Kidney (tissue), 19 donors: ENCODE results near the gene POTEB3. TPM values are rescaled to one million over a fixed set of nuclear protein-coding genes. Genes with fewer than 3 reads are reported as not detected.
A peak's percentile ranks its signal among the peaks of the same experiment; 100 is the strongest.
"Not testable (repeated sequence)": the region's sequence is repeated elsewhere in the genome, so short reads cannot be mapped to it uniquely, and the experiment has no call there.

Experiments
- DNase-seq, 5 donors: peaks; one replicate each; pipeline ENCODE4 v3.0.0-alpha.2; 2013 to 2020
- FAIRE-seq: peaks from 2 replicates; lab custom pipeline; 2012; peaks lifted over from hg19 to GRCh38; lab: Jason Lieb, UNC
- H3K27ac ChIP-seq, 2 donors: one replicate each; pipeline ENCODE4 v1.7.0; 2013; ENCODE audit warnings: low read depth in 2 of 2, low read length in 2 of 2, inconsistent platforms in 1 of 2
- H3K27me3 ChIP-seq: one replicate; pipeline ENCODE4 v1.7.1; 2013; ENCODE audit warnings: low read length, inconsistent platforms; ENCODE audit not compliant: control insufficient read depth, insufficient read depth
- H3K36me3 ChIP-seq, 3 donors: one replicate each; pipeline versions ENCODE4 v1.7.0 to v1.7.1; 2013; ENCODE audit warnings: low read length in 3 of 3, control low read depth in 1 of 3, inconsistent platforms in 1 of 3; ENCODE audit not compliant: insufficient read depth in 3 of 3, control insufficient read depth in 2 of 3
- H3K4me1 ChIP-seq, 3 donors: one replicate each; pipeline versions ENCODE4 v1.7.0 to v1.7.1; 2013; ENCODE audit warnings: low read length in 3 of 3, inconsistent platforms in 1 of 3, low read depth in 1 of 3; ENCODE audit not compliant: control insufficient read depth in 2 of 3, insufficient read depth in 2 of 3
- H3K4me3 ChIP-seq, 3 donors: one replicate each; pipeline versions ENCODE4 v1.7.0 to v1.8.1; 2013; ENCODE audit warnings: low read length in 3 of 3, control low read depth in 1 of 3, inconsistent platforms in 1 of 3
- H3K9ac ChIP-seq, 3 donors: one replicate each; pipeline versions ENCODE4 v1.7.0 to v1.7.1; 2013; ENCODE audit warnings: low read length in 3 of 3, control low read depth in 1 of 3, inconsistent platforms in 1 of 3
- H3K9me3 ChIP-seq, 3 donors: one replicate each; pipeline versions ENCODE4 v1.7.0 to v1.7.1; 2013; ENCODE audit warnings: low read length in 3 of 3, control low read depth in 1 of 3, inconsistent platforms in 1 of 3; ENCODE audit not compliant: control insufficient read depth in 2 of 3, insufficient read depth in 1 of 3
- intact Hi-C: fragments of 100-400 bp; cut with DNase I; formaldehyde crosslinking; loops from one replicate; pipeline ENCODE4 v1.11.1; 2022
- long read RNA-seq, 10 donors: library from polyadenylated mRNA in 1 of 10; unstranded in 1 of 10; transcript quantifications; one replicate each; pipeline ENCODE4 v2.0.0 and lab custom pipeline, GENCODE V29; 2021 to 2026
- polyA plus RNA-seq: library from polyadenylated mRNA; stranded (reverse); fragments of 350-450 nt; fragmentation: Illumina TruSeq; extraction: RNeasy Lipid Tissue Mini Kit (QIAGEN cat#74804); gene quantifications from one replicate; pipeline ENCODE4 v1.2.3, GENCODE V29; 2014; ENCODE audit warnings: low read depth, low replicate concordance; ENCODE audit not compliant: insufficient read depth
- total RNA-seq: library from RNA; stranded (reverse); fragmentation: NEBNext Ultra II Directional; extraction: Animal tissue kit (Norgen Biotek cat#: 25700); gene quantifications from one replicate; pipeline ENCODE4 v1.2.1, GENCODE V29; 2021
- donor health status: control.
- donor health status: control.
- donor health status: DM: yes; HTN: yes; CAD: no.
- donor health status: Normal renal cell carcinoma (clear cell type).

POTEB3 gene
- not detected for total RNA-seq
- polyA plus RNA-seq = not detected
- long read RNA-seq, donor 1 = 0 reads
- long read RNA-seq, donor 2 = 0 reads
- long read RNA-seq, donor 3 = 0 reads
- long read RNA-seq, donor 4 = 0 reads
- long read RNA-seq, donor 5 = 0 reads
- long read RNA-seq, donor 6 = 0 reads
- long read RNA-seq, donor 7 = 0 reads
- long read RNA-seq, donor 8 = 0 reads
- long read RNA-seq, donor 9 = 0 reads
- long read RNA-seq, donor 10 = 0 reads

DNA sequence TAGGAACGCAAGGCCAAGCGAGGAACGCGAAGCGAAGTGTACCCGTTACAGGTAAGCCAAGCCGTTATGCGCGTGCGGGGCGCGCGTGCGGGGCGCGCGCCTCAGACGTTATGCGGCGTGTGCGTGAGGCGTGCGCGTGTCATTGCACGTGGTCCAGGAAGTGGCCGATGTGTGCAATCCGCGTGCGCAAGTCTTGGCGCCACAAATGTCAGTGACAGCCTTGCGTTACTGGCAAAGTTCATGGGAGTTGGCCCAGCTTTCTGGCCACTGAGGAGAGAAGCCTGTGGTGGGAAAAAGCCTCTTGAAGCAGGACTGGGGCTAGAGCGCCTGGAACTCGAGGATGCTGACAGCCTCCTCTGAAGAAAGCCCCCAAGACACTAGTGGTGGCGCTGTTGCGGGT lies at the start of gene POTEB3:
Gene POTEB3, minus strand, starts transcription at position 101 of the 400 bp plus-strand sequence. CDS start 488 bp downstream, outside the sequence.
- H3K4me1 ChIP-seq, H3K4me3 ChIP-seq, H3K36me3 ChIP-seq, H3K9me3 ChIP-seq, H3K9ac ChIP-seq, intact Hi-C loops, DNase-seq, FAIRE-seq, H3K27ac ChIP-seq, H3K27me3 ChIP-seq: not testable (repeated sequence)

DNA sequence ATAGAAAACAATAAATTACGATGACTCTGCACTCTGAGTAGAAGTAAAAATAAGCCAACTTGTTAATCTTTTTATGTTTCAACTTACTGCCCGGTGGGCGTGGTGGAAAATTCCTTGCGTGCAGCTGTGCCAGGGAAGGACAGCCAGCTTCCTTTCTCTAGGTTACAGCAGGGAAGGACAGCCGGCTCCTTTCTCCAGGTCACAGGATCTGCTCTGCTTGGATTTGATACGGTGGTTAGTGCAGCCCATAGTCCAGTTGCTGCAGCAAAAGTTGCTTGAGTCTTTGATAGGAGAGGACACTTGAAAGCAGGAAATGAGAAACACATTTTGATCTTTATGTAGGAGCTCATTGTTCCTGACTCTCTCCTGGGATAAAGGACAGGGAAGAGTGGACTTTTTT lies 13.4 kb upstream of the POTEB3 start:
- H3K4me3 ChIP-seq, H3K9ac ChIP-seq, intact Hi-C loops, DNase-seq, H3K27me3 ChIP-seq, H3K27ac ChIP-seq, H3K4me1 ChIP-seq, FAIRE-seq, H3K9me3 ChIP-seq, H3K36me3 ChIP-seq: not testable (repeated sequence)

DNA sequence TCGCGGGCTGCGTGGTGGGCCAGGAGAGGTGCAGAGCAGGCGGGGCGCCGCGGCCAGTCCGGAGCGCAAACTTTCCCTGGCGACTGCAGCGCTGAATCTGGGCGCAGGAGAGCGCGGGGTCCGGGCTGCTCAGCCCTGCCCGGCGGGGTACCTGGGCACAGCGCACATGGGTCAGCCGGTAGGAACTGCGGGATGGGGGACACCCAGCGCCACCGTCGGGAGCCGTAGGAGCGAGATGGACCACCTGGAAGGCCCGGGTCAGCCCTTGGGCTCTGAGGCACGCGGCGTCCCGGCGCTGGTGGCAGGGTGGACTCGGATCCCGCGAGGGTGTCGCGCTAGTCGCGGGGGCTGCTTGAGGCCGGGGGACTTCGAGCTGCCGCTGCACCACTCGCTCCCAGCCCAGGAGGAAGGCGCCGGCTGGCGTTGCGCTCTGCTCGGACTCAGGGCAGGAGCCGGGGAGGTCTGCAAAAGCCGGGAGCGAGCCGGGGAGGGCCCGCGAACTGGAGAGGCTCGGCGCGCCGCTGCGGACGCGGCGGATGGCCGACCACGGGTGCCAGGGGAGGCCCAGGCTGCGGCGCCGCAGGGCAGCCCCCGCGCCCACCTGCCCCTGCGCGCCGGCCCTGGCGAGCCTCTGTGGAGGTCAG lies 11.7 kb upstream of the POTEB3 start:
- H3K4me1 ChIP-seq, H3K9ac ChIP-seq, H3K9me3 ChIP-seq, H3K27me3 ChIP-seq, intact Hi-C loops, H3K27ac ChIP-seq, H3K4me3 ChIP-seq, FAIRE-seq, H3K36me3 ChIP-seq: not testable (repeated sequence)
- peak in 1 of 5 donors; percentile 4 for DNase-seq

DNA sequence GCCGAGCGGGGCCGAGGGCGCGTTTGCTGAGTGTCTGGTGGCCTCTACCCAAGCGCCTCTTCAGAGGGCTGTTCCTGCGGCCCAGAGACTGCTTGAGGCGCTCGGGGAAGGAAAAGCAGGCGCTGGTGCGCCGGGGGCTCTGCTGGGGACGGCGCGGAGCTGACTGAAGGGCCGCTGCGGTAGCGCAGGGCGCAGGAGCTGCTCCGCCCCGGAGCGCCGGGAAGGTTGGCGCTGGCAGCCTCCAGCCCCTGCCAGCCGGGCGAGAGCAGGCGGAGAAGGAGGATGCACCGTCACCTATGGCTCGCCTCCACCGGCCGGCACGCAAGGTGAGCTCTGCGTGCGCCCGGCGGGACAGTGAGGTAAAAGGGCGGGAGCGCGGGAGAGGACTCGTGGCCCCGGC lies 11.2 kb upstream of the POTEB3 start:
- FAIRE-seq, H3K27me3 ChIP-seq, H3K36me3 ChIP-seq, H3K4me1 ChIP-seq, H3K4me3 ChIP-seq, H3K27ac ChIP-seq, H3K9me3 ChIP-seq, H3K9ac ChIP-seq, DNase-seq, intact Hi-C loops: not testable (repeated sequence)

DNA sequence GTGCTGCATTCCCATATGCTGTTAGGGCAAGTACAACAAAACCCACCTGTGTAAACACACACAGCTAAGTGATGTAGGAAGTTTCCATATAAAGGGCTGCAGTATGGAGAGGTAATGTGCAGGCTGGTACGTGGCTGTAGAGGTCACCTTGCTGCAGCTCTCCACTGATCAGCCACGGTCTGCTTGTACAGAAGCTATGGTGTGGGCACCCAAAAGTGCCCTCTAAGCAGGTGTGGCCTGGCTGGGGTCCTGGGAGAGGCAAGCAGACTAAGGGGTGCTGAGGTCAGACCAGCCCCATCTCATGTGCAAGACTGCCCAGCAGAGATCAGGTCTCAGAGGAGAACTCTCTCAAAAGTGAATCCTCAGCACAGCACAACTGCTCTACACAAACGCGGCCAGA lies 32.9 kb downstream of the POTEB3 start:
- FAIRE-seq, DNase-seq, H3K27ac ChIP-seq, H3K4me3 ChIP-seq, H3K4me1 ChIP-seq, H3K36me3 ChIP-seq, H3K27me3 ChIP-seq, H3K9ac ChIP-seq, intact Hi-C loops, H3K9me3 ChIP-seq: not testable (repeated sequence)

DNA sequence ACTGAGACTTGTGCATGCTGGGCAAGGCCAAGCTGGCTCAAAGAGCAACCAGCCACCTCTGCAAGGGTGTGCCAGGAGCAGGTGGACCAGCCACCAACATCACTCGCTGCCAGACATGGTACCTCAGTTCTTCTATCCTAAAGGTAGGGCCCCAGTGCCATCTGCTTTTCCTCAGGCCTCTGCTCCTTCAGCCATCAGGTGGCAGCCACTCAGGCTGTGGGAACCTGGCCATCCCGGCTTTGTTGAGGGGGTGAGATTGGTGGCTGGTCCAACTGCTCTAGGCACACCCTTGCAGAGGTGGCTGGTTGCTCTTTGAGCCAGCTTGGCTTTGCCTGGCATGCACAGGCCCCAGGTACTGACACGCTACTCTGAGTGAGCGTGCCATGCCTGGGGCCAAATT lies 38.8 kb downstream of the POTEB3 start:
- H3K27me3 ChIP-seq, intact Hi-C loops, H3K27ac ChIP-seq, DNase-seq, H3K9ac ChIP-seq, H3K9me3 ChIP-seq, H3K36me3 ChIP-seq, H3K4me1 ChIP-seq, H3K4me3 ChIP-seq, FAIRE-seq: not testable (repeated sequence)

DNA sequence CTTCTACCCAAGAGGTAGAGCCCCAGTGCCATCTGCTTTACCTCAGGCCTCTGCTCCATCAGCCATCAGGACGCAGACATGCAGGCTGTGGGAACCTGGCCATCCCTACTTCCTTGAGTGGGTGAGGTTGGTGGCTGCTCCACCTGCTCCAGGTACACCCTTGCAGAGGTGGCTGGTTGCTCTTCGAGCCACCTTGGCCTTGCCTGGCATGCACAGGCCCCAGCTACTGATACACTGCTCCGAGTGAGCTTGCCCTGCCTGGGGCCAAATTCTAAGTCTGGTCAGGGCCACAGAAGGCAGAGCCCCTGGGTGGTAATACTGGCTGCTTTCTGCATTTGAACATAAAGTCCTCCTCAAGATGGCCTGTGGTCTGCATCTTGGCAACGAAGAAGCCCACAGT lies 41.2 kb downstream of the POTEB3 start:
- DNase-seq, H3K4me3 ChIP-seq, H3K27me3 ChIP-seq, H3K27ac ChIP-seq, H3K9ac ChIP-seq, intact Hi-C loops, H3K4me1 ChIP-seq, FAIRE-seq, H3K36me3 ChIP-seq, H3K9me3 ChIP-seq: not testable (repeated sequence)

DNA sequence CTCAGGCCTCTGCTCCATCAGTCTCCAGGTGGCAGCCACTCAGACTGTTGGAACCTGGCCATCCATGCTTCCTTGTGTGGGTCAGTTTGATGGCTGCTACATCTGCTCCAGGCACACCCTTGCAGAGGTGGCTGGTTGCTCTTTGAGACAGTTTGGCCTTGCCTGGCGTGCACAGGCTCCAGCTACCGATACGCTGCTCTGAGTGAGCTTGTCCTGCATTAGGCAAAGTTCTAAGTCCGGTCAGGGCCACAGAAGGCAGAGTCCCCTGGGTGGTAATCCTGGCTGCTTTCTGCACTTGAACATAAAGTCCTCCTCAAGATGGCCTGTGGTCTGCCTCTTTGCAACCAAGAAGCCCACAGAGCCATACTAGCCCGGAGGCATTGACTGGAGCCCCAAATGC lies 41.8 kb downstream of the POTEB3 start:
- H3K36me3 ChIP-seq, H3K9me3 ChIP-seq, H3K4me3 ChIP-seq, FAIRE-seq, DNase-seq, H3K4me1 ChIP-seq, intact Hi-C loops, H3K9ac ChIP-seq, H3K27me3 ChIP-seq, H3K27ac ChIP-seq: not testable (repeated sequence)
